Stomach (tissue), 9 donors: ENCODE measurements around the gene WNT6. TPM values are rescaled to one million over a fixed set of nuclear protein-coding genes. Genes with fewer than 3 reads are reported as not detected.
A peak's percentile ranks its signal among the peaks of the same experiment; 100 is the strongest.

ENCODE experiments used
- DNase-seq, 2 donors: peaks; one replicate each; pipeline versions ENCODE4 v3.0.0 to v3.0.0-alpha.2; 2013 to 2019
- H3K27ac ChIP-seq, 5 donors: fragments of 200-600 bp in 4 of 5; sonication (generic) in 4 of 5; one replicate each; pipeline ENCODE4 v1.5.1; 2013 to 2019; ENCODE audit warnings: mild to moderate bottlenecking in 1 of 5, moderate library complexity in 1 of 5
- H3K27me3 ChIP-seq, 3 donors: fragments of 200-600 bp; sonication (generic); one replicate each; pipeline ENCODE4 v1.5.1; 2017 to 2019; ENCODE audit warnings: mixed run types in 1 of 3
- H3K36me3 ChIP-seq, 4 donors: fragments of 200-600 bp; sonication (generic); 1 replicate in 3 of 4; 2 replicates in 1 of 4; pipeline ENCODE4 v1.5.1; 2016 to 2019
- H3K4me1 ChIP-seq, 4 donors: fragments of 200-600 bp; sonication (generic); one replicate each; pipeline ENCODE4 v1.5.1; 2016 to 2019
- H3K4me3 ChIP-seq, 4 donors: fragments of 200-600 bp; sonication (generic) in 3 of 4; one replicate each; pipeline ENCODE4 v1.5.1; 2016 to 2019; ENCODE audit warnings: mild to moderate bottlenecking in 1 of 4
- H3K9me3 ChIP-seq, 4 donors: fragments of 200-600 bp; sonication (generic); one replicate each; pipeline ENCODE4 v1.5.1; 2016 to 2019
- EP300 ChIP-seq: sonication (generic); formaldehyde crosslinking; IDR thresholded peaks from one replicate; pipeline ENCODE4 v1.6.1; 2017; ENCODE audit warnings: antibody characterized with exemption
- POLR2A ChIP-seq, 4 donors: fragments of 450-650 bp; IDR thresholded peaks; one replicate each; pipeline ENCODE4 v1.6.1; 2016; ENCODE audit warnings: antibody characterized with exemption in 4 of 4, control low read depth in 2 of 4, mild to moderate bottlenecking in 1 of 4, moderate library complexity in 1 of 4
- POLR2AphosphoS5 ChIP-seq, 3 donors: sonication (generic); formaldehyde crosslinking; IDR thresholded peaks; one replicate each; pipeline ENCODE4 v1.6.1; 2016; ENCODE audit warnings: antibody characterized with exemption in 3 of 3
- WGBS, 5 donors: extraction: QIAGEN DNeasy Blood & Tissue Kit in 3 of 5; methylation state at CpG; one replicate each; pipeline versions ENCODE4 v1.1.5 to v1.1.7; 2013 to 2018; 5-methylcytosine and 5-hydroxymethylcytosine counted together
- intact Hi-C: fragments of 100-400 bp; cut with DNase I; formaldehyde crosslinking; loops from one replicate; pipeline ENCODE4 v1.15.1; 2023; ENCODE audit warnings: low total_unique reads
- polyA plus RNA-seq, 3 donors: library from polyadenylated mRNA; stranded (reverse); fragments of 200-250 nt; gene quantifications; one replicate each; pipeline ENCODE4 v1.2.3, GENCODE V29; 2013
- total RNA-seq, 5 donors: library from RNA; depleted of rRNA; stranded (reverse); fragments of >200 nt; gene quantifications; one replicate each; pipeline versions ENCODE4 v1.1.0 to v1.2.3, GENCODE V29; 2014 to 2016
- TF ChIP-seq, protein P1 (sequence below), 7 experiments: fragments of 450-650 bp in 4 of 7; fragments of 200-600 bp in 3 of 7; sonication (generic) in 3 of 7; IDR thresholded peaks; one replicate each; pipeline ENCODE4 v1.5.1; 2016 to 2019; ENCODE audit warnings: antibody characterized with exemption in 7 of 7, control low read depth in 2 of 7, mild to moderate bottlenecking in 1 of 7
- donor health status: healthy with polysubstance abuse.
- donor health status: Bipolar disorder and iron deficiency.
- donor health status: healthy.

WNT6 gene
- total and polyA plus RNA-seq, 8 donors: 0.25 to 3.3 (median 1.8) TPM; not detected in 3

DNA sequence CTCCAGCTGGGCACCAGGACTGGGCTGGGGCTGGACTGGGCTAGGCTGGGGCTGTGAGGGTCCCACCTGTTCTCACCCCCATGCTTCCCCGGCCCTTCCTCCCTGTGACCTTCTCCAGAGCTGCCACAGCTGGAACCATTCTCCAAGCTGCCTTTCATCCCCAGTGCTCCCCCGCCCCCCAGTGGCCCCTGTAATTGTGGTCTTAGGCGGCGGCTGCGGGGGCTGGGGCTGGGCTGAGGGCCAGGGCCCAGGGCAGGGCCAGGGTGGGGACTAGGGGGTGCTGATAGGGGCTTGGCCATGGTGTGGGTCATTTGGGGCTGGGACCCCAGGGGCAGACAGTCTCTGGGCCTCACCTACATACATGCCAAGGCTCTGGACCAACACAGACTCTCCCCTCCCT, 18.3 kb downstream of the WNT6 start:
- peak in 1 of 2 donors; percentile 16 for DNase-seq
- H3K4me1 ChIP-seq: peaks cover 16 to 37% (median 34%) of the 10 kb centered on the region in 4 donors
- no peaks in the 10 kb centered on the region for H3K9me3 ChIP-seq
- TF ChIP-seq POLR2A (IDR thresholded peaks at IDR 0.05) (no peak), POLR2AphosphoS5 (IDR thresholded peaks at IDR 0.05) (no peak)
- peaks cover 30 to 100% (median 69%) of the 10 kb centered on the region in 3 donors for H3K27me3 ChIP-seq
- no peak overlapping the region for H3K27ac ChIP-seq
- intact Hi-C loops: no loop called here
- no peaks in the 10 kb centered on the region for H3K36me3 ChIP-seq
- no peak overlapping the region for H3K4me3 ChIP-seq
- WGBS, 5 donors: 12 to 44% (median 30%) methylated on average over 4 to 5 of the region's 5 CpGs

DNA sequence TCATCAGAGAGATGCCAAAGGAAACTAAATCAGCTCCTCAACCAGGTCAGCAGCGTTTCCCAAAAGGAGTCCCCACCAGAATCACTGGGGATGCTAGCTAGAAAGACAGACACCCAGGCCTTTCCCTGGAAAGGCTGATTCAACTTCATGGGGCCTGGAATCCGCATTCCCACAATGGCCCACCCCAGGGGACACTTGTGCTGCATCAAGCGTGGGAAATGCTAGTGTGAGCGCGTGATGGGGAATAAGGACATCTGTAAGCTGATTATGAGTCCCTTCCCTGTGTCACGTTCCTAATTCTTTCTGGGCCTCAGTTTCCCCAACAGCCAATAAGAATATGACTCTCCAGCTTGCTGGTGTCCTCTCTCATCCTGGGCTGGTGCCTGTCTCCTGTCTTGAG, 18.9 kb downstream of the WNT6 start:
- Histone ChIP-seq H3K27me3 (peaks cover 25 to 100% (median 65%) of the 10 kb centered on the region in 3 donors), H3K36me3 (no peaks in the 10 kb centered on the region), H3K4me3 (no peak overlapping the region), H3K9me3 (no peaks in the 10 kb centered on the region), H3K4me1 (peaks cover 18 to 37% (median 34%) of the 10 kb centered on the region in 4 donors), H3K27ac (no peak overlapping the region)
- WGBS, 5 donors: 56 to 79% (median 70%) methylated on average over 6 of the region's 6 CpGs
- no peak for TF ChIP-seq POLR2AphosphoS5 (IDR thresholded peaks at IDR 0.05)
- TF ChIP-seq POLR2A (IDR thresholded peaks at IDR 0.05): no peak
- TF ChIP-seq, protein P1, sequence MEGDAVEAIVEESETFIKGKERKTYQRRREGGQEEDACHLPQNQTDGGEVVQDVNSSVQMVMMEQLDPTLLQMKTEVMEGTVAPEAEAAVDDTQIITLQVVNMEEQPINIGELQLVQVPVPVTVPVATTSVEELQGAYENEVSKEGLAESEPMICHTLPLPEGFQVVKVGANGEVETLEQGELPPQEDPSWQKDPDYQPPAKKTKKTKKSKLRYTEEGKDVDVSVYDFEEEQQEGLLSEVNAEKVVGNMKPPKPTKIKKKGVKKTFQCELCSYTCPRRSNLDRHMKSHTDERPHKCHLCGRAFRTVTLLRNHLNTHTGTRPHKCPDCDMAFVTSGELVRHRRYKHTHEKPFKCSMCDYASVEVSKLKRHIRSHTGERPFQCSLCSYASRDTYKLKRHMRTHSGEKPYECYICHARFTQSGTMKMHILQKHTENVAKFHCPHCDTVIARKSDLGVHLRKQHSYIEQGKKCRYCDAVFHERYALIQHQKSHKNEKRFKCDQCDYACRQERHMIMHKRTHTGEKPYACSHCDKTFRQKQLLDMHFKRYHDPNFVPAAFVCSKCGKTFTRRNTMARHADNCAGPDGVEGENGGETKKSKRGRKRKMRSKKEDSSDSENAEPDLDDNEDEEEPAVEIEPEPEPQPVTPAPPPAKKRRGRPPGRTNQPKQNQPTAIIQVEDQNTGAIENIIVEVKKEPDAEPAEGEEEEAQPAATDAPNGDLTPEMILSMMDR (IDR thresholded peaks at IDR 0.05): no peak
- no peak for TF ChIP-seq EP300
- intact Hi-C loops: no loop called here
- DNase-seq: no peak

DNA sequence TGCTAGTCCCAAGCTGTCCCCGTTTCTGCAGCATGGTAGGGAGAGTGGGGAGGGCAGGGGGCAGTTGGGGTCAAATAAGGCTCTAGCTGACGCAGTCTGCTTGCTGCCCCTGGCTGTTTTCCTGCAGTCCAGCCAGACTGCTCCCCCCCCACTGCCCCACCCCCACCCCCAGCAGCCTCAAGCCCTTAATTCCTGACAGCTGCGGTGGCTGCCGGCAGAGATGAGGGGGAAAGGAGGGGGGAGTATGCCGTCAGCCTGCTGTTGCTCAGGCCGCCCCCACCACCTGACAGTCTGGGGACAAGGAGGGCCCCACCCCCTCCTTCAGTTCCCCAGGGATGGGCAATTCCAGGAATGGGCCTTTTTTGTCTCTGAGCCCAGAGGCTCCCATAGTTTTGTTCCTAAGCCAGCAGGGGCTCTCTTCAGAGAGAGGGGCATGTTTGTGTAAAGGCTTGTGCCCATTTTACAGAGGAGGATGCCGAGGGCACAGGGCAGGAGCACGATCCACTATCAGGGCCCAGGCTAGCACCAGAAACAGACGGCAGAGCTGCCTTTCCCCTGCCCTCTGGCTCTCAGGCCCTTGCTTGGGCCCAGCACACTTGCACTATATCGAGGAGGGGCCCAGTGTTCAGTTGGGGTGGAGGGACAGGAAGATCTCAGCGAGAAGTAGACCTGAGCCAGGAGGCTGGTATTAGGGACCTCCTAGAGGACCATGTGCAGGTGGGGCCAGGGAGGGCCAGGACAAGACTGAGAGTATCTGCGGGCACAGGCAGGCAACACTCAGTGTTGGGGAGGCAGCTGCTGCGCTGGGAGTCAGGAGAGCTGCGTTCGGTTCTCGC, 19.5 kb downstream of the WNT6 start:
- WGBS, 5 donors: 37 to 42% (median 39%) methylated on average over 15 to 16 of the region's 16 CpGs
- Histone ChIP-seq H3K27ac (no peak overlapping the region), H3K36me3 (no peaks in the 10 kb centered on the region), H3K4me3 (peak overlapping the region in 1 of 4 donors; percentile 49), H3K9me3 (no peaks in the 10 kb centered on the region), H3K4me1 (peaks cover 17 to 39% (median 37%) of the 10 kb centered on the region in 4 donors), H3K27me3 (peaks cover 19 to 100% (median 64%) of the 10 kb centered on the region in 3 donors)
- TF ChIP-seq, protein P1 (IDR thresholded peaks at IDR 0.05): no peak
- no peak for TF ChIP-seq POLR2A (IDR thresholded peaks at IDR 0.05)
- no peak for TF ChIP-seq POLR2AphosphoS5 (IDR thresholded peaks at IDR 0.05)
- TF ChIP-seq EP300: no peak
- intact Hi-C loops: no loop called here
- DNase-seq: peak in 1 of 2 donors; percentile 41

DNA sequence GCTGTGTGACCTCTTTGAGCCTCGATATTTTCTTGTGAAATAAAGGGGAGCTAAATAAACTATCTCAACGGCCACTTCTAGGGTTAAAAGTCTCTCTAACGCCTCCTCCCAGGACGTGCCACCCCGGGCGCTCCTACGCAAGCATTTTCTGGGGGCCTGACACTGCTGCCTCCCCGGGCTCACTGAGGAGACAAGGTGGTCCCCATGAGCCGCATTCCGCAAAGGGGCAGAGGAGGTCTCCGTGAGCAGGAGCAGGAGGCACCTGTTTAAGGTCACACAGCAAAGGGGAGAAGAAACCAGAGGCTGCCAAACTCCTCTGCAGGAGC, 20.1 kb downstream of the WNT6 start:
- Histone ChIP-seq H3K4me1 (peaks cover 17 to 39% (median 37%) of the 10 kb centered on the region in 4 donors), H3K9me3 (no peaks in the 10 kb centered on the region), H3K36me3 (no peaks in the 10 kb centered on the region), H3K4me3 (peak overlapping the region in 3 of 4 donors; percentile 31 to 49 (median 34)), H3K27ac (peak overlapping the region in 1 of 5 donors; percentile 3), H3K27me3 (peaks cover 13 to 100% (median 61%) of the 10 kb centered on the region in 3 donors)
- TF ChIP-seq, protein P1 (IDR thresholded peaks at IDR 0.05): no peak
- no peak for TF ChIP-seq EP300
- TF ChIP-seq POLR2A (IDR thresholded peaks at IDR 0.05): no peak
- TF ChIP-seq POLR2AphosphoS5 (IDR thresholded peaks at IDR 0.05): no peak
- peak in 1 of 2 donors; percentile 7 for DNase-seq
- intact Hi-C loops: no loop called here
- WGBS, 5 donors: 7 to 16% (median 12%) methylated on average over 10 to 11 of the region's 11 CpGs
